Measurements from ENCODE around the gene RPUSD3. TPM values are rescaled to one million over a fixed set of nuclear protein-coding genes. Genes with fewer than 3 reads are reported as not detected.

RPUSD3 gene
- total and polyA plus RNA-seq, 9 of the 15 experiments (the other 6 are each of a cell fraction or from before 2014, with no cell fraction given), result 13.8 to 99.0 (median 59.3) TPM

DNA sequence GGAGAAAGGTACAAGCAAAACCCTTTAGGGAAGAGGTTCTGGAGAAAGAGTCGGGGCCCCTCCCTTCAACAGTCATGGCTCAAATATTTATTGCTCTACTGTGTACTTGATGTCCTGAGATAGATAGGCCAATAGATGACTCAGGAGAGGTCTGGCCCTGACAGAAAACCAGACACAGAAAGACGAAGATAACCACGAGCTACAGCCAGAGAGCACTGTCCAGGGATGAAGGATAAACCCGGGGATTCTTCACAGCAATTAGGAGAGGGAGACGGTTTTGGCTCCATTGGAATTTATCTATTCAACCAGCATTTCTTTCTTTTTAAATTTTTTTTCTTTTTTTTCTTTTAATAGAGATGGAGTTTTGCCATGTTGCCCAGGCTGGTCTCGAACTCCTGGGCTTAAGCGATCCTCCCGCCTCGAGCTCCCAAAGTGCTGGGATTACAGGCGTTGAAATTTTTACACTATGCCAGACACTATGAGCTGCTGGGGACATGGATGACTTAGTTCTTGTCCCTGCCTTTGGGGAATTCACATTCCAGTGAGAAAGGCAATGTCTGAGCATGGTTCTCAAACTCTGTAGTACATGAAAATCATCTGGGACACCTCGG is 40.9 kb upstream of the RPUSD3 start (continued):
- TF ChIP-seq, protein P1, sequence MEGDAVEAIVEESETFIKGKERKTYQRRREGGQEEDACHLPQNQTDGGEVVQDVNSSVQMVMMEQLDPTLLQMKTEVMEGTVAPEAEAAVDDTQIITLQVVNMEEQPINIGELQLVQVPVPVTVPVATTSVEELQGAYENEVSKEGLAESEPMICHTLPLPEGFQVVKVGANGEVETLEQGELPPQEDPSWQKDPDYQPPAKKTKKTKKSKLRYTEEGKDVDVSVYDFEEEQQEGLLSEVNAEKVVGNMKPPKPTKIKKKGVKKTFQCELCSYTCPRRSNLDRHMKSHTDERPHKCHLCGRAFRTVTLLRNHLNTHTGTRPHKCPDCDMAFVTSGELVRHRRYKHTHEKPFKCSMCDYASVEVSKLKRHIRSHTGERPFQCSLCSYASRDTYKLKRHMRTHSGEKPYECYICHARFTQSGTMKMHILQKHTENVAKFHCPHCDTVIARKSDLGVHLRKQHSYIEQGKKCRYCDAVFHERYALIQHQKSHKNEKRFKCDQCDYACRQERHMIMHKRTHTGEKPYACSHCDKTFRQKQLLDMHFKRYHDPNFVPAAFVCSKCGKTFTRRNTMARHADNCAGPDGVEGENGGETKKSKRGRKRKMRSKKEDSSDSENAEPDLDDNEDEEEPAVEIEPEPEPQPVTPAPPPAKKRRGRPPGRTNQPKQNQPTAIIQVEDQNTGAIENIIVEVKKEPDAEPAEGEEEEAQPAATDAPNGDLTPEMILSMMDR (IDR thresholded peaks at IDR 0.05 in 2 of 3, conservative IDR thresholded peaks at IDR 0.05 in 1 of 3; ENCODE audit: insufficient read depth in 2 of 3, low read depth in 1 of 3, low read length in 3 of 3), result 0 out of 6 replicates have a peak, but pooled peaks of 1 of the 3 experiments have one; percentile 8
- TF ChIP-seq CREBBP (IDR thresholded peaks at IDR 0.05; ENCODE audit: low read depth, low read length) (no peak), NEUROD1 (IDR thresholded peaks at IDR 0.05; ENCODE audit: borderline replicate concordance, low read depth, low read length, partially characterized antibody) (no peak), HDAC6 (IDR thresholded peaks at IDR 0.05; ENCODE audit: low read depth, low read length) (no peak), RAD51 (IDR thresholded peaks at IDR 0.05; ENCODE audit: borderline replicate concordance, low read depth) (no peak), ILF3 (IDR thresholded peaks at IDR 0.05; ENCODE audit: borderline replicate concordance) (no peak), SREBF2 (CRISPR knock-in tag; IDR thresholded peaks at IDR 0.05) (no peak), BDP1 (IDR thresholded peaks at IDR 0.05; ENCODE audit: insufficient read depth, insufficient read length) (no peak), RBM22 (IDR thresholded peaks at IDR 0.05; ENCODE audit: low read depth, low read length, poor library complexity, severe bottlenecking) (no peak), MTF1 (CRISPR knock-in tag; IDR thresholded peaks at IDR 0.05; ENCODE audit: borderline replicate concordance) (no peak), POLR3A (IDR thresholded peaks at IDR 0.05; ENCODE audit: borderline replicate concordance, extremely low read depth, insufficient read depth, insufficient read length) (no peak), MECOM (CRISPR knock-in tag; IDR thresholded peaks at IDR 0.05) (peak; percentile 76; the same call in 1 of the 2 replicates), SMC3 (conservative IDR thresholded peaks at IDR 0.05; ENCODE audit: insufficient read depth, low read depth, low read length) (no peak), NR4A1 (CRISPR knock-in tag; IDR thresholded peaks at IDR 0.05) (no peak), NR4A1 (tag; IDR thresholded peaks at IDR 0.05) (0 out of 2 replicates have a peak, but pooled peaks have one; percentile 31), PHB2 (IDR thresholded peaks at IDR 0.05; ENCODE audit: low read depth) (no peak), ZNF79 (CRISPR knock-in tag; IDR thresholded peaks at IDR 0.05; ENCODE audit: low read depth) (no peak)
- TF ChIP-seq, protein P2, sequence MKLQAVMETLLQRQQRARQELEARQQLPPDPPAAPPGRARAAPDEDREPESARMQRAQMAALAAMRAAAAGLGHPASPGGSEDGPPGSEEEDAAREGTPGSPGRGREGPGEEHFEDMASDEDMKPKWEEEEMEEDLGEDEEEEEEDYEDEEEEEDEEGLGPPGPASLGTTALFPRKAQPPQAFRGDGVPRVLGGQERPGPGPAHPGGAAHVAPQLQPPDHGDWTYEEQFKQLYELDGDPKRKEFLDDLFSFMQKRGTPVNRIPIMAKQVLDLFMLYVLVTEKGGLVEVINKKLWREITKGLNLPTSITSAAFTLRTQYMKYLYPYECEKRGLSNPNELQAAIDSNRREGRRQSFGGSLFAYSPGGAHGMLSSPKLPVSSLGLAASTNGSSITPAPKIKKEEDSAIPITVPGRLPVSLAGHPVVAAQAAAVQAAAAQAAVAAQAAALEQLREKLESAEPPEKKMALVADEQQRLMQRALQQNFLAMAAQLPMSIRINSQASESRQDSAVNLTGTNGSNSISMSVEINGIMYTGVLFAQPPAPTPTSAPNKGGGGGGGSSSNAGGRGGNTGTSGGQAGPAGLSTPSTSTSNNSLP (IDR thresholded peaks at IDR 0.05; ENCODE audit: borderline replicate concordance, low read depth, low read length), result peak; percentile 88; the same call in 1 of the 2 replicates
- TF ChIP-seq, protein P3, sequence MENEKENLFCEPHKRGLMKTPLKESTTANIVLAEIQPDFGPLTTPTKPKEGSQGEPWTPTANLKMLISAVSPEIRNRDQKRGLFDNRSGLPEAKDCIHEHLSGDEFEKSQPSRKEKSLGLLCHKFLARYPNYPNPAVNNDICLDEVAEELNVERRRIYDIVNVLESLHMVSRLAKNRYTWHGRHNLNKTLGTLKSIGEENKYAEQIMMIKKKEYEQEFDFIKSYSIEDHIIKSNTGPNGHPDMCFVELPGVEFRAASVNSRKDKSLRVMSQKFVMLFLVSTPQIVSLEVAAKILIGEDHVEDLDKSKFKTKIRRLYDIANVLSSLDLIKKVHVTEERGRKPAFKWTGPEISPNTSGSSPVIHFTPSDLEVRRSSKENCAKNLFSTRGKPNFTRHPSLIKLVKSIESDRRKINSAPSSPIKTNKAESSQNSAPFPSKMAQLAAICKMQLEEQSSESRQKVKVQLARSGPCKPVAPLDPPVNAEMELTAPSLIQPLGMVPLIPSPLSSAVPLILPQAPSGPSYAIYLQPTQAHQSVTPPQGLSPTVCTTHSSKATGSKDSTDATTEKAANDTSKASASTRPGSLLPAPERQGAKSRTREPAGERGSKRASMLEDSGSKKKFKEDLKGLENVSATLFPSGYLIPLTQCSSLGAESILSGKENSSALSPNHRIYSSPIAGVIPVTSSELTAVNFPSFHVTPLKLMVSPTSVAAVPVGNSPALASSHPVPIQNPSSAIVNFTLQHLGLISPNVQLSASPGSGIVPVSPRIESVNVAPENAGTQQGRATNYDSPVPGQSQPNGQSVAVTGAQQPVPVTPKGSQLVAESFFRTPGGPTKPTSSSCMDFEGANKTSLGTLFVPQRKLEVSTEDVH (IDR thresholded peaks at IDR 0.05; ENCODE audit: low read depth, partially characterized antibody), result no peak
- TF ChIP-seq, protein P4, sequence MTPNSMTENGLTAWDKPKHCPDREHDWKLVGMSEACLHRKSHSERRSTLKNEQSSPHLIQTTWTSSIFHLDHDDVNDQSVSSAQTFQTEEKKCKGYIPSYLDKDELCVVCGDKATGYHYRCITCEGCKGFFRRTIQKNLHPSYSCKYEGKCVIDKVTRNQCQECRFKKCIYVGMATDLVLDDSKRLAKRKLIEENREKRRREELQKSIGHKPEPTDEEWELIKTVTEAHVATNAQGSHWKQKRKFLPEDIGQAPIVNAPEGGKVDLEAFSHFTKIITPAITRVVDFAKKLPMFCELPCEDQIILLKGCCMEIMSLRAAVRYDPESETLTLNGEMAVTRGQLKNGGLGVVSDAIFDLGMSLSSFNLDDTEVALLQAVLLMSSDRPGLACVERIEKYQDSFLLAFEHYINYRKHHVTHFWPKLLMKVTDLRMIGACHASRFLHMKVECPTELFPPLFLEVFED (CRISPR knock-in tag; conservative IDR thresholded peaks at IDR 0.05), result no peak

All from K562 (cell line).